ENCODE data around the gene RUSC1.
A peak's percentile ranks its signal among the peaks of the same experiment; 100 is the strongest.
"Not testable (repeated sequence)": the region's sequence is repeated elsewhere in the genome, so short reads cannot be mapped to it uniquely, and the experiment has no call there.

RUSC1 gene, protein sequence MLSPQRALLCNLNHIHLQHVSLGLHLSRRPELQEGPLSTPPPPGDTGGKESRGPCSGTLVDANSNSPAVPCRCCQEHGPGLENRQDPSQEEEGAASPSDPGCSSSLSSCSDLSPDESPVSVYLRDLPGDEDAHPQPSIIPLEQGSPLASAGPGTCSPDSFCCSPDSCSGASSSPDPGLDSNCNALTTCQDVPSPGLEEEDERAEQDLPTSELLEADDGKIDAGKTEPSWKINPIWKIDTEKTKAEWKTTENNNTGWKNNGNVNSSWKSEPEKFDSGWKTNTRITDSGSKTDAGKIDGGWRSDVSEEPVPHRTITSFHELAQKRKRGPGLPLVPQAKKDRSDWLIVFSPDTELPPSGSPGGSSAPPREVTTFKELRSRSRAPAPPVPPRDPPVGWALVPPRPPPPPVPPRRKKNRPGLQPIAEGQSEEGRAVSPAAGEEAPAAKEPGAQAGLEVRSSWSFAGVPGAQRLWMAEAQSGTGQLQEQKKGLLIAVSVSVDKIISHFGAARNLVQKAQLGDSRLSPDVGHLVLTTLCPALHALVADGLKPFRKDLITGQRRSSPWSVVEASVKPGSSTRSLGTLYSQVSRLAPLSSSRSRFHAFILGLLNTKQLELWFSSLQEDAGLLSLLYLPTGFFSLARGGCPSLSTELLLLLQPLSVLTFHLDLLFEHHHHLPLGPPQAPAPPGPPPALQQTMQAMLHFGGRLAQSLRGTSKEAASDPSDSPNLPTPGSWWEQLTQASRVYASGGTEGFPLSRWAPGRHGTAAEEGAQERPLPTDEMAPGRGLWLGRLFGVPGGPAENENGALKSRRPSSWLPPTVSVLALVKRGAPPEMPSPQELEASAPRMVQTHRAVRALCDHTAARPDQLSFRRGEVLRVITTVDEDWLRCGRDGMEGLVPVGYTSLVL

DNA sequence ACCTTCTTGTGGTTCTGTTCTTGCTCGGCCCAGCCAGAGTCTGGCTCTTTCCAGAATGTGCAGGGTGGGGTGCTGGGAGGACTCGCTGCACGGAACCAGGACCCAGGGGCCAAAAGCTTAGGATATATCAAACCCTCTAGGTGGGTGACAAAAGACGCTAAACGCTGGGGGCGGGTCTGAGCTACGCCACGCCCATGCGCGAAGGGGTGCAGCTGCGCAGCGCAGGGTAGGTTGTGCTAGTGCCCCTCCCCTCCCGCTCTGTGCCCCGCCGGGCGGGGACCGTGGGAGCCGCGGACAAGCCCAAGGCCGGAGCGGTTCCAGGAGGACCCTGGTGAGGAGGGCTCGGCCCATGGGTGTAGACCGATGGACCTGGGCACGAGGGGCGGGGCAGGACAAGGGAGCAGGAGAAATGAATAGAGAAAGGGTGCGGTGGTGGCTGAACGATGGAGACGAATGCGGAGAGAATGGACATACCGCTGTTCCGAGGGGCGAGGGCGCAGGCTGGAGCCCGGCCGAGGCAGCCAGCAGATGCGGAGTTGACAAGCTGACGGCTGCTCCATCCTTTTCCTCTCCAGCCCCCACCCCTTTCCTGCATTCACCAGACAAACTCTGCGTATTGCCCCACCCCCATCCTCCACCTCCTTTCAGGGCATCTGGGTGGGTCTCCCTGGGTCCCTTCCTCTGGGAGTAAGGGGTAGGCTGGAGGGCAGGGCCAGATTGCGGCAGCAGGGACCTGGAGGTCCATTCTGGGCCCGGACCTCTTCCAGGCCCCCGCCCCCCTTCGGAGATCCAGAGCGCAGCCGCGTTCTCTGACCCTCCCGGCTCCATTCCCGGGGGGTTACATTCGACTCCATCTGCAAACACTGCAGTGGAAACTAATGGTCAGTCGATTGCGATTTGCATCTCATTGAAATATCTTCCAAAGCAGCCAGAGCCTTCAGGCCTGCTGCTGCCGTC is at the start of gene RUSC1:
Gene RUSC1, plus strand, starts transcription at position 234 of the 957 bp plus-strand sequence. CDS start 880 bp downstream, outside the sequence.
- DNase-seq: peak; percentile 74

DNA sequence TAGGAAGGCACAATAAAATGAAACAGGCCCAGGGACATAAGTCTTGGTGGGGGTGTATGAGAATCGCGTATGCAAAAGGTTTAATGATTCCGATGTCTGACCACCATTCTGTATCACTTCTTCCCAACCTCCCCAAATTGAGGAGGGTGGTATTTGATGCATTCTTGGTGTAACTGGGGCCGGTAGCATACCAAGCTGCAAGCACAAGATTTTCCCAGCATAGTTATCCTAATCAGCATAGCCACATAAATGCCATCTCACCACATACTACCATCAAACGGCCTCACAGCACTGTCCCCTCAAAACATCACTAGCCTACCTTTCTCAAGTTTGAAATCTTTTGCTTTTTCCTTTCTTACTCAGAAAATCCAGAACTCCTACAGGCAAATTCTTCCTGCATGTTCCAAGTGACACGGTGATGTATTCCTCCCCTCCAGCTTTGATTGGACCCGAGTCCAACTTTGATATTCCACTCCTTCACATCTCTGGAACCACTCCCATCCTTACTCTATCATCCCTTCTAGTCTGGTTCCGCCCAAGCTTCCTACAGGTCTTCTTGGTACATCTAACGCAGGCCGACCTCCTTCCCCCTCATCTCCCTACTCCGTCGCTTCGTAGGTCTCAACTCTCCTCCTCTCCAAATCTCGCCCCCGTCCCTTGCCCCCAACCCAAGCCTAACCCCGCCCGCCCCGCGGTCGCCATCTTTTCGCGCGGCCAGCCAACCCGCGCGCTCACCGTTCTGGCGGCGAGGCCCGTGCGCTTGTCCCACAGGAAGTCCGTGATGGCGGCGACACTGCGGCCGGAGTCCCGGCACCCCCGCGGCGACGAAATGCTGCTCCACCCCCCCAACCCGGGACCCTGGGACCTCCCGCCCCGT is 48.0 kb upstream of the RUSC1 start:
- DNase-seq: no peak

DNA sequence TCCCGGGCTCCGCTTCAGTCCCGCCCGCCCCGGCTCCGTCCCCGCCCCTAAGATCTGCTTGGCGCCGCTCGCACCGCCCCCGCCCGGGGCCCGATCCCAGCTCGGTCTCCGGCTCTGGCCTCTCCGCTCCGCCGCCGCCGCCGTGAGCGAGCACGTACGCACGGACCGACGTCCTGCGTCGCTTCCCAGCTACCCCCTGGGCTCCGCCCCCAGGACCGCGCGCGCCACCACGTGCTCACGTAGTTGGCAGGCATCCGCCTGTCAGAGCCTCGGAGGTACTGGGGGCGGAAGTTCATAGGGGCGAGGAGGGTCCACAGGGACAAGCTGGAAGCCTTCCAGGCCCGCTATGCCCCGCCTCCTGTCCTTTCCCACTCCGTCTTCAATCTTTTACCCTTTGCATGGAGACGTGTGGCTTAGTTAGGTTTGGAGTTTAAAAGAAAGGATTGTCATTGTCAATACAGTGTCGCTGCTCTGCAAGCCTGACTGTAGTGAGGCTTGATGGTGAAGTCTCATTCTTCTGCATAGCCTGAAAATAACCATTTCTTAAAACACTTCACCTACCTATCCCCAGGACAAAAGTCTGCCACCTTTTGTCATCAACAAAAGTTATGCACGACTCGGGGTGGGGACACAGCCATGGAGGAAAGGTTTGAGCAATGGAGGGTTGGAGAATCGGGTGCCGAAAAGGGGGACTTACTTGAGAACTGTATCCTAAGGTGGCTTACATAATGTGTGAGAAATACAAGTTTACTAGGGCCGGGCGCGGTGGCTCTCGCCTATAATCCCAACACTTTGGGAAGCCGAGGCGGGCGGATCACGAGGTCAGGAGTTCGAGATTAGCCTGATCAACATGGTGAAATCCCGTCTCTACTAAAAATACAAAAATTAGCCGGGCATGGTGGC is 47.1 kb upstream of the RUSC1 start, which contains the start of gene CLK2:
Gene CLK2, minus strand, starts transcription at position 162 of the 903 bp plus-strand sequence. CDS start 2,527 bp downstream, outside the sequence.
- DNase-seq: peak; percentile 92

DNA sequence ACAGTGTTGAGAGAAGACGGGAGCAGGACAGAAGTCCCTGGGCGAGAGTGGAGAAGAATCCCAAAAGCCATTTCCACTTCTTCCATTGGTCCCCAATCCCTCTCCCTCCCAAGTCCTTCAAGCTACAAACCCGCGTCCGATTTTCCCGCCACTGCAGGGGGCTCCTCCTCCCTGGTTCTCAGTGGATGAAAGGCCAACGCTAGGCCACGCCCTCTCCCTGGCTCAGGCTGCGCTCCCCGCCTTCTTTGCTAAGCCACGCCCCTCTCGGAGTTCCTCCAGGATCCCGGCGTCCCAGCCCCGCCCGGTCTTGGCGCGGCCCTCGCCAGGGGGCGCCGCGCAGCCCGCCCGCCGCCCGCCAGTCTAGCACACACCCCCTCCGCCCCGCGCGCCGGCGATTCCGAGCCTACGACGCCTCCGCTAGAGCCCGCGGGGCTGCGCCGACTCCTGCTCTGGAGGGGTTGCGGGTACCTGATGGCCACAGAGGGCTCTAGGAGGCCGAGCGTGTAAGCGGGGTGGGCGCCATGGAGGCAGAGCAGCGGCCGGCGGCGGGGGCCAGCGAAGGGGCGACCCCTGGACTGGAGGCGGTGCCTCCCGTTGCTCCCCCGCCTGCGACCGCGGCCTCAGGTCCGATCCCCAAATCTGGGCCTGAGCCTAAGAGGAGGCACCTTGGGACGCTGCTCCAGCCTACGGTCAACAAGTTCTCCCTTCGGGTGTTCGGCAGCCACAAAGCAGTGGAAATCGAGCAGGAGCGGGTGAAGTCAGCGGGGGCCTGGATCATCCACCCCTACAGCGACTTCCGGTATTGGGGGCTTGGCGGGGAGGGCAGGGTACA is 43.4 kb upstream of the RUSC1 start, which contains the start of gene HCN3:
Gene HCN3, plus strand, starts transcription at position 394 of the 832 bp plus-strand sequence. Its CDS starts 128 bp downstream, at position 522.
- DNase-seq: peak; percentile 99

GRCh38 chr1:155277902-155278688 is 42.6 kb upstream of the RUSC1 start:
- peak; percentile 70 for DNase-seq

DNA sequence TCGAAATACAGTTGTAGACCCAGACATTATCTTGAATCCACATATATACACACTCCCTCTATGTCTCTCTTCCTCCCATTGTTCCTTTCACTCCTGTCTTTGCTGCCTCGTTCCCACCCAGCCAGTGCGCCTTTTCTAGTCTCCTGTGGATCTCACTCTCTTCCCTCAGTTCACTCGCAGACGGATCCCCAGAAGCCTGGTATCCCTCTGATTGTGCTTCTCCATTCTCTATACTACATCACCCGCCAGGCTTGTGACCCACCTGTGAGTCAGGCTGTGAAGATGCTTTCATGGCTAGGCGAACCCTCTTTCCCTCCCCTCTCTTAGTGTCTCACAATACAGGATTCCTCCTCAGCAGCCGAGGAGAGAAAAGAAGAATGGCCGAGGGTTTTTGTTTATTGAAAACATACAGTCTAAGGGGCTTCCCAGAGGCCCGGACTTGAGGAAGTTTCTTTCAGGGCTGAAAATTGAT is 42.0 kb upstream of the RUSC1 start:
- no peak for DNase-seq

GRCh38 chr1:155279268-155279667 is 41.4 kb upstream of the RUSC1 start:
- no peak for DNase-seq

DNA sequence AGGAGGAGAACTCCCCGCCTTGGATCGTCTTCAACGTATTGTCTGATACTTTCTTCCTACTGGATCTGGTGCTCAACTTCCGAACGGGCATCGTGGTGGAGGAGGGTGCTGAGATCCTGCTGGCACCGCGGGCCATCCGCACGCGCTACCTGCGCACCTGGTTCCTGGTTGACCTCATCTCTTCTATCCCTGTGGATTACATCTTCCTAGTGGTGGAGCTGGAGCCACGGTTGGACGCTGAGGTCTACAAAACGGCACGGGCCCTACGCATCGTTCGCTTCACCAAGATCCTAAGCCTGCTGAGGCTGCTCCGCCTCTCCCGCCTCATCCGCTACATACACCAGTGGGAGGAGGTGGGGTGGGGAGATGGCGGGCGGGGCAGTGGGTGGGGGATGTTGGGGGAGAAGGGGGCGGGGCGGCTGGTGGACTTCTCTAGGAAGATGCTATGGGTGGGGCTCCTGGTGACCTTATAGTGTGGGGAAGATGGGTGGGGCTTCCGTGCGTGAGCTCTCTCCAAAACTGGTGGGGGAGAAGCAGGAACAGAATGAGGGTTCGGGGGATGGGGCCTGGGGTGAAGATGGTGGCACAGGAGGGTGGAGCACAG is 38.1 kb upstream of the RUSC1 start:
- DNase-seq: no peak

GRCh38 chr1:155284476-155284875 is 36.2 kb upstream of the RUSC1 start:
- DNase-seq: no peak

GRCh38 chr1:155285063-155285462 is 35.6 kb upstream of the RUSC1 start:
- DNase-seq: no peak

- no peak for DNase-seq
Observed at GRCh38 chr1:155285631-155286044, 35.1 kb upstream of the RUSC1 start.

GRCh38 chr1:155286544-155286943 is 34.1 kb upstream of the RUSC1 start:
- DNase-seq: no peak

DNA sequence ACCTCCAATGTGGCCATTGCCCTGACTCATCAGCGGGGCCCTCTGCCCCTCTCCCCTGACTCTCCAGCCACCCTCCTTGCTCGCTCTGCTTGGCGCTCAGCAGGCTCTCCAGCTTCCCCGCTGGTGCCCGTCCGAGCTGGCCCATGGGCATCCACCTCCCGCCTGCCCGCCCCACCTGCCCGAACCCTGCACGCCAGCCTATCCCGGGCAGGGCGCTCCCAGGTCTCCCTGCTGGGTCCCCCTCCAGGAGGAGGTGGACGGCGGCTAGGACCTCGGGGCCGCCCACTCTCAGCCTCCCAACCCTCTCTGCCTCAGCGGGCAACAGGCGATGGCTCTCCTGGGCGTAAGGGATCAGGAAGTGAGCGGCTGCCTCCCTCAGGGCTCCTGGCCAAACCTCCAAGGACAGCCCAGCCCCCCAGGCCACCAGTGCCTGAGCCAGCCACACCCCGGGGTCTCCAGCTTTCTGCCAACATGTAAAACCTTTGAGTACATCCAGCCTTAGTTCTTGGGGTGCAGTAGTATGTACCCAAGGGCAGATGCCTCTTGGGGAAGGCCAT is 32.6 kb upstream of the RUSC1 start:
- DNase-seq: no peak

GRCh38 chr1:155291006-155291405 is 29.7 kb upstream of the RUSC1 start:
- DNase-seq: not testable (repeated sequence)

DNA sequence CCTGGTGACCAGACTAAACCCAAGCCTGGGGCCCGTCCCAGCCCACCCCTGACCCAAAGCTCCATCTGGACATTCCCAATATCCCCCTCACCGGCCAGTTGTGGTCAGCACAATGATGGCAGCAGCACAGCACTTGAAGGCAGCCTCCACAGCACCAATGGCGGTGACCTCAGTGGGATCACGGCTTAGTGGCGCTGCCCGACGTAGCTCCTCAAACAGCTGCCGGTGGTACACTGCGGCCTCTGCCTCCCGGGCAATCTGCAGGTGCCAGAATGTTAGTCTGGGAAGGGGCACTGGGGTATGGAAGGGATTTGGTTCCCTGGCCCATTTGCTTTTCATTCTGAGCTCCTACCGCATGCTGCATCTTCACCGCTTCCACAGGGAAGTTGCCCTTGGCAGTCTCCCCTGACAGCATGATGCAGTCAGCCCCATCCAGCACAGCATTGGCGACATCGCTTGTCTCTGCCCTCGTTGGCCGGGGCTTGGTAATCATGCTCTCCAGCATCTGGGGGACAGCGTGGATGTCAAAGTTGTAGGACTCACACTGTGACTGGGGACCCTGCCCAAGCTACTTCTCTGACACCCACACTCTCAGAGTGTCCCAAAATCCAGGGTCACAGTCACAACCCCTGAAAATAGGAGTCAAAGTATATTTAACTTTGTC is 27.5 kb upstream of the RUSC1 start:
- DNase-seq: no peak

- DNase-seq: no peak
Observed at GRCh38 chr1:155294520-155295182, 26.0 kb upstream of the RUSC1 start.
